ENCODE data around the gene SLC29A2. TPM values are rescaled to one million over a fixed set of nuclear protein-coding genes. Genes with fewer than 3 reads are reported as not detected.

Gene SLC29A2
- total and polyA plus RNA-seq, 2 donors (not counting 3 experiments of a cell fraction or from before 2014, with no cell fraction given) = 2.4 to 5.2 TPM

GRCh38 chr11:66349084-66349386 lies 22.5 kb downstream of the SLC29A2 start:
- no peaks in the 10 kb centered on the region for H3K9me3 ChIP-seq (replicated peaks; ENCODE audit: control insufficient read depth, insufficient read depth, low read length)
- peaks cover 7% of the 10 kb centered on the region for H3K79me2 ChIP-seq (ENCODE audit: control insufficient read depth, insufficient read depth, low read length)
- CTCF ChIA-PET = no interaction called here
- no peak overlapping the region for H3K4me3 ChIP-seq (replicated peaks in 1 of 3; ENCODE audit: insufficient read depth in 1 of 3, low read depth in 1 of 3, low read length in 3 of 3)
- BruUV-seq (replicated peaks) = no TSS peak
- dilution Hi-C loops (cut with MboI; ENCODE audit: extremely low pct_ligation_motif_present, low sequenced_read_pairs) (no loop called here), intact Hi-C loops (cut with micrococcal nuclease) (no loop called here)
- H3K9ac ChIP-seq (replicated peaks; ENCODE audit: extremely low read depth, insufficient read depth, low read length) = no peak overlapping the region
- POLR2A ChIA-PET = no interaction called here
- H3K4me2 ChIP-seq (ENCODE audit: insufficient read depth, low read length) = no peak overlapping the region
- FAIRE-seq (no peak), DNase-seq (ENCODE audit: low read depth, low spot score) (no peak)
- no peaks in the 10 kb centered on the region for H4K20me1 ChIP-seq (replicated peaks; ENCODE audit: control insufficient read depth, extremely low read depth, insufficient read depth, low read length)
- H3K4me1 ChIP-seq (ENCODE audit: control insufficient read depth, extremely low read depth, insufficient read depth, low read length) = peaks cover 12% of the 10 kb centered on the region
- TF ChIP-seq JUN (IDR thresholded peaks at IDR 0.05; ENCODE audit: borderline replicate concordance, insufficient read depth, insufficient read length, low read depth) (no peak), FOS (IDR thresholded peaks at IDR 0.05; ENCODE audit: borderline replicate concordance, insufficient read depth, low read length) (no peak), POLR2AphosphoS5 (IDR thresholded peaks at IDR 0.05; ENCODE audit: insufficient read depth, low read depth, low read length) (no peak), GATA2 (IDR thresholded peaks at IDR 0.05; ENCODE audit: insufficient read depth, insufficient read length, low read depth, low read length) (no peak), EZH2 (IDR thresholded peaks at IDR 0.05; ENCODE audit: borderline replicate concordance, low read depth, low read length, severe bottlenecking) (no peak), CTCF (IDR thresholded peaks at IDR 0.05; ENCODE audit: extremely low read depth in 1 of 2, insufficient read depth in 1 of 2, low read depth in 1 of 2, low read length in 2 of 2) (no peak), MYC (IDR thresholded peaks at IDR 0.05; ENCODE audit: low read depth, low read length) (no peak), POLR2A (IDR thresholded peaks at IDR 0.05; ENCODE audit: low read depth, low read length) (no peak), MAX (IDR thresholded peaks at IDR 0.05; ENCODE audit: insufficient read depth, insufficient read length) (no peak)
- no peak overlapping the region for H2AFZ ChIP-seq (ENCODE audit: low read depth, low read length)
- no peaks in the 10 kb centered on the region for H3K36me3 ChIP-seq (ENCODE audit: control insufficient read depth in 2 of 2, extremely low read depth in 1 of 2, insufficient read depth in 2 of 2, low read length in 2 of 2)
- no peaks in the 10 kb centered on the region for H3K9me1 ChIP-seq (replicated peaks; ENCODE audit: control insufficient read depth, extremely low read depth, insufficient read depth, low read length)
- H3K27me3 ChIP-seq (ENCODE audit: control insufficient read depth in 2 of 2, insufficient read depth in 2 of 2, low read length in 2 of 2) = no peaks in the 10 kb centered on the region
- no peak overlapping the region for H3K27ac ChIP-seq (ENCODE audit: insufficient read depth, low read depth, low read length)
